OCI-LY3 (cell line): ENCODE data around the gene CDC42BPA.

ENCODE experiments used
- CTCF ChIP-seq: fragments of 200-600, 300-600 bp; sonication (generic); IDR thresholded peaks from 2 replicates; pipeline ENCODE4 v1.5.1; 2014; ENCODE audit warnings: antibody characterized with exemption, low read length, low read depth
- EZH2phosphoT487 ChIP-seq: fragments of 200-600 bp; shearing (Covaris generic); IDR thresholded peaks from 2 replicates; pipeline ENCODE4 v1.6.1; 2018; ENCODE audit warnings: antibody characterized with exemption, mixed run types, low read depth

- TF ChIP-seq CTCF (no peak), EZH2phosphoT487 (no peak)
Measured at GRCh38 chr1:227003165-227003564, 315.1 kb downstream of the CDC42BPA start.
